ENCODE measurements around the gene DNAJC21. TPM values are rescaled to one million over a fixed set of nuclear protein-coding genes. Genes with fewer than 3 reads are reported as not detected.

Gene DNAJC21
- total RNA-seq, 1 experiment from 2014 or later, result 21.8 TPM

DNA sequence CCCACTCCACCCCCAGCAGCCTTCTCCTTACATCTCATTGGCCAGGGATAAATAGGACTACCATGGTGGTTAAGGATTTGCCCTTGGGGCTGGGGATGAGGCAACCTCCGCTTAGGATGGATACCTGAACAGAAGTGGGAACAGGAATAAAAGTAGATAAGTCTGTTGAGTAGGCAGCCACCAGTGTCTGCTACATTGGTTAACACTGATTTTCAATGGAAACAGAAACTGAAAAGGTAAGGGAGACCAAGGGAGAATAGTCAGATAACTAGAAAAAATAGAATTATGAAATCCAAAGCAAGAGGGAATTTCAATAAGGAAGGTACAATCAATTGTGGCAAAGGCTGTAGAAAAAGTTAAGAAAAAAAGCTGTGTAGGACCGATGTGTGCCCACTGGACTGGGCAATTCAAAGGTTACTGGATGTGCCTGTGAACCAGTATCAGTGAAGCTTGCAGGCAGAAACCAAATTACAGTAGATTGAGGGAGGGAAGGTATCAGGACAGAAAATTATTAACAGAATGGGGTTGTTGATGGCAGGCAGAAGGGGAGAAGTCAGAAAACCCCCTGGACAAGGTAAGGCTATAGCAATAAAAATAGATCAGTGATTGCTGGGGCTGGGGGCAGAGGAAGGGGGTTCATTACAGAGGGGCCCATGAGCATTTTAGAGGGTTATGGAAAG lies 48.7 kb downstream of the DNAJC21 start:
- Histone ChIP-seq H3K79me2 (ENCODE audit: low read length) (no peaks in the 10 kb centered on the region), H3K9me2 (replicated peaks; ENCODE audit: low read length) (no peaks in the 10 kb centered on the region), H3K4me2 (ENCODE audit: low read length) (no peak overlapping the region), H3K4me3 (ENCODE audit: low read length) (no peak overlapping the region), H3K9ac (ENCODE audit: low read length) (no peak overlapping the region), H3K27ac (ENCODE audit: low read length) (no peak overlapping the region), H3K27me3 (ENCODE audit: low read length) (no peaks in the 10 kb centered on the region; the same call in 1 of the 2 replicates), H3F3A (ENCODE audit: low read length, unreplicated experiment) (no peaks in the 10 kb centered on the region), H4K20me1 (ENCODE audit: low read length) (no peaks in the 10 kb centered on the region), H3K4me1 (ENCODE audit: insufficient read depth, low read length) (no peaks in the 10 kb centered on the region), H2AFZ (ENCODE audit: low read length) (no peak overlapping the region), H3K9me3 (ENCODE audit: low read length) (no peaks in the 10 kb centered on the region), H3K36me3 (ENCODE audit: low read depth, low read length) (no peaks in the 10 kb centered on the region)
- POLR2A ChIA-PET (ENCODE audit: unreplicated experiment), result no interaction called here
- no peak for ATAC-seq
- CTCF ChIA-PET, result no interaction called here
- BruUV-seq (replicated peaks), result no TSS peak
- no peak for DNase-seq
- TF ChIP-seq, protein P1, sequence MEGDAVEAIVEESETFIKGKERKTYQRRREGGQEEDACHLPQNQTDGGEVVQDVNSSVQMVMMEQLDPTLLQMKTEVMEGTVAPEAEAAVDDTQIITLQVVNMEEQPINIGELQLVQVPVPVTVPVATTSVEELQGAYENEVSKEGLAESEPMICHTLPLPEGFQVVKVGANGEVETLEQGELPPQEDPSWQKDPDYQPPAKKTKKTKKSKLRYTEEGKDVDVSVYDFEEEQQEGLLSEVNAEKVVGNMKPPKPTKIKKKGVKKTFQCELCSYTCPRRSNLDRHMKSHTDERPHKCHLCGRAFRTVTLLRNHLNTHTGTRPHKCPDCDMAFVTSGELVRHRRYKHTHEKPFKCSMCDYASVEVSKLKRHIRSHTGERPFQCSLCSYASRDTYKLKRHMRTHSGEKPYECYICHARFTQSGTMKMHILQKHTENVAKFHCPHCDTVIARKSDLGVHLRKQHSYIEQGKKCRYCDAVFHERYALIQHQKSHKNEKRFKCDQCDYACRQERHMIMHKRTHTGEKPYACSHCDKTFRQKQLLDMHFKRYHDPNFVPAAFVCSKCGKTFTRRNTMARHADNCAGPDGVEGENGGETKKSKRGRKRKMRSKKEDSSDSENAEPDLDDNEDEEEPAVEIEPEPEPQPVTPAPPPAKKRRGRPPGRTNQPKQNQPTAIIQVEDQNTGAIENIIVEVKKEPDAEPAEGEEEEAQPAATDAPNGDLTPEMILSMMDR (conservative IDR thresholded peaks at IDR 0.05; ENCODE audit: low read depth, low read length), result no peak
- TF ChIP-seq EZH2phosphoT487 (IDR thresholded peaks at IDR 0.05; ENCODE audit: borderline replicate concordance, low read length), result no peak
- TF ChIP-seq EZH2 (IDR thresholded peaks at IDR 0.05; ENCODE audit: low read length, unreplicated experiment), result no peak
- intact Hi-C loops (cut with micrococcal nuclease), result no loop called here

DNA sequence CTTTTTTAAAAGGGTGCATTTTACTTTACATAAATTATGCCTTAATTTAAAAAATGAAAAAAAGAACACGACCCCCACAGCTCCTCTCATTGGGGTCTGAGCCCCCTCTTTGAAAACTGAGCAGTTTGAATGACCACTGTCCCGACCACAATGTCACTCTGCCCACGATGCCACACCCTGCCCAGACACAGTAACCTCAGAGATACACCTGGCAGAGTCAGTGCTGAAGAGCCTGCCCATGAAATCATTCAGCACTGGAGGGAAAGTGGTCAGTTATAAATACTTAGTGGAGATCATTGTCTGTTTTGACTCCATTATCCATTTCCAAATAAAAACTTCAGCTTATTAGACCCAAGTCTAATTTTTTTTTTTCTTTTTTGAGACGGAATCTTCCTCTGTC lies 49.3 kb downstream of the DNAJC21 start:
- BruUV-seq (replicated peaks), result no TSS peak
- Histone ChIP-seq H3K27ac (ENCODE audit: low read length) (no peak overlapping the region), H3K9me2 (replicated peaks; ENCODE audit: low read length) (no peaks in the 10 kb centered on the region), H3K9ac (ENCODE audit: low read length) (no peak overlapping the region), H3K4me2 (ENCODE audit: low read length) (no peak overlapping the region), H2AFZ (ENCODE audit: low read length) (no peak overlapping the region), H4K20me1 (ENCODE audit: low read length) (no peaks in the 10 kb centered on the region), H3F3A (ENCODE audit: low read length, unreplicated experiment) (no peaks in the 10 kb centered on the region), H3K9me3 (ENCODE audit: low read length) (no peaks in the 10 kb centered on the region), H3K4me1 (ENCODE audit: insufficient read depth, low read length) (no peaks in the 10 kb centered on the region), H3K79me2 (ENCODE audit: low read length) (no peaks in the 10 kb centered on the region), H3K4me3 (ENCODE audit: low read length) (no peak overlapping the region), H3K36me3 (ENCODE audit: low read depth, low read length) (no peaks in the 10 kb centered on the region), H3K27me3 (ENCODE audit: low read length) (no peaks in the 10 kb centered on the region; the same call in 1 of the 2 replicates)
- no peak for TF ChIP-seq EZH2phosphoT487 (IDR thresholded peaks at IDR 0.05; ENCODE audit: borderline replicate concordance, low read length)
- TF ChIP-seq EZH2 (IDR thresholded peaks at IDR 0.05; ENCODE audit: low read length, unreplicated experiment), result no peak
- TF ChIP-seq, protein P1 (conservative IDR thresholded peaks at IDR 0.05; ENCODE audit: low read depth, low read length), result no peak
- DNase-seq (no peak), ATAC-seq (no peak)
- ChIA-PET CTCF (no interaction called here), POLR2A (ENCODE audit: unreplicated experiment) (no interaction called here)
- intact Hi-C loops (cut with micrococcal nuclease), result no loop called here

DNA sequence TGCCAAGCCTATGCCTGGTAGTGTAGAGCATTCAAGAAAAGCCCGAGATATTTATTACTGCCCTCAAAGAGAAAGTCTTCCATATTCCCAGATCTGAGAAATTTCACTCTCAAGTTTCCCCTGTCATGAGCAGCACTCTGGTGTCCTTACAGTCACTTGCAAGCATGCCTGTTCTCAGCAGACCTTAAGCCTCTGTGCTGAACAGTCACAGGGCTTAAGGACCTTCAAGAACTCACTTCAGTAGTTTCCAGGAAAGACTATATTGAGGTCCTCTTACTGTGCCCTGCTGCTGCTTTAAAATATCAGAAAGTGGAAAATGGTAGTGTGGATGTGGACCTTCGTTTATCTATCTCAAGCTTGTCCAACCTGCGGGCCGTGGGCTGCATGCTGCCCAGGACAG lies 53.5 kb downstream of the DNAJC21 start:
- ChIA-PET CTCF (no interaction called here), POLR2A (ENCODE audit: unreplicated experiment) (no interaction called here)
- Histone ChIP-seq H3K9me3 (ENCODE audit: low read length) (peaks cover 11% of the 10 kb centered on the region; the same call in 1 of the 2 replicates), H3K9me2 (replicated peaks; ENCODE audit: low read length) (no peaks in the 10 kb centered on the region), H3K9ac (ENCODE audit: low read length) (no peak overlapping the region), H3K36me3 (ENCODE audit: low read depth, low read length) (no peaks in the 10 kb centered on the region), H3K79me2 (ENCODE audit: low read length) (no peaks in the 10 kb centered on the region), H3K27me3 (ENCODE audit: low read length) (no peaks in the 10 kb centered on the region), H3F3A (ENCODE audit: low read length, unreplicated experiment) (no peaks in the 10 kb centered on the region), H3K4me2 (ENCODE audit: low read length) (no peak overlapping the region), H4K20me1 (ENCODE audit: low read length) (no peaks in the 10 kb centered on the region), H3K4me1 (ENCODE audit: insufficient read depth, low read length) (no peaks in the 10 kb centered on the region), H2AFZ (ENCODE audit: low read length) (no peak overlapping the region), H3K27ac (ENCODE audit: low read length) (no peak overlapping the region), H3K4me3 (ENCODE audit: low read length) (no peak overlapping the region)
- intact Hi-C loops (cut with micrococcal nuclease), result no loop called here
- BruUV-seq (replicated peaks), result no TSS peak
- TF ChIP-seq, protein P1 (conservative IDR thresholded peaks at IDR 0.05; ENCODE audit: low read depth, low read length), result no peak
- TF ChIP-seq EZH2phosphoT487 (IDR thresholded peaks at IDR 0.05; ENCODE audit: borderline replicate concordance, low read length) (no peak), EZH2 (IDR thresholded peaks at IDR 0.05; ENCODE audit: low read length, unreplicated experiment) (no peak)
- DNase-seq (no peak), ATAC-seq (no peak)
